22Rv1 (cell line): Measurements from ENCODE around the gene CEP104.

Experiments
- H3K27ac ChIP-seq: fragments of 450-650 bp; 2 replicates; pipeline ENCODE4 v1.5.1; 2017
- ZFX ChIP-seq: fragments of 450-650 bp; IDR thresholded peaks from 2 replicates; pipeline ENCODE4 v1.6.1; 2017; ENCODE audit warnings: antibody characterized with exemption, borderline replicate concordance
- TF ChIP-seq, protein P1 (sequence below): fragments of 450-650 bp; IDR thresholded peaks from 2 replicates; pipeline ENCODE4 v1.5.1; 2017; ENCODE audit warnings: mild to moderate bottlenecking

Gene CEP104

DNA sequence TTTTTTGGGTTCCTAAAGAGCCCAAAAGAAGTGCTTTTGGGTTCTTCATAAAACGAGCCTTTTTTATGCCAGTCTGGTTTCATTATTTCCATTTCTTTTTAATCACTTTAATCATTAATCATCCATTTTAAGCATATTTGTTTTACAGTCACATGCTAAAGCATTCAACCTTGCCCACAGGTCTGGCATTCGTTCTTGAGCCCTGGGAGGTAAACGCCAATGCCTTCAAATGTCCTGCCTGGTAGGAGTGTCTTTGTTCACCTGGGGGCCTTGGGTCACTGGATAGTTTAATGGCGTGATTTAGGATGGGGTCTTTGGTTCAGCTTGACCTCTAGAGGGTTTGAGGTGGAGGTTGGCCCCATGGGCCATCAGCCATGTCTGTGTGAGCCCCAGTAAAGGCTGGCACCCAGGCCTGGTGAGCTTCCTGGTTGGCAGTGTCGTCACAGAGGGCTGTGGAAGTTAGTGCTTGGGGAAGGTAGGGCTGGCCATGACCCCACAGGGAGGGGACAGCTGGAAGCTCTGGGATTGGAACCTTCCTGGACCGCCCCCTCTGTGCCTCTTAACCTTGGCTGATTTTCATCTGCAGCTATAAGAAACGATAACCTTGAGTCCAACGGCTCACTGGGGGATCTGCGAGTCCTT, 22.9 kb upstream of the CEP104 start:
- H3K27ac ChIP-seq: no peak overlapping the region

GRCh38 chr1:3879099-3879498, 22.1 kb upstream of the CEP104 start:
- no peak overlapping the region for H3K27ac ChIP-seq
- TF ChIP-seq ZFX: no peak
- TF ChIP-seq, protein P1, sequence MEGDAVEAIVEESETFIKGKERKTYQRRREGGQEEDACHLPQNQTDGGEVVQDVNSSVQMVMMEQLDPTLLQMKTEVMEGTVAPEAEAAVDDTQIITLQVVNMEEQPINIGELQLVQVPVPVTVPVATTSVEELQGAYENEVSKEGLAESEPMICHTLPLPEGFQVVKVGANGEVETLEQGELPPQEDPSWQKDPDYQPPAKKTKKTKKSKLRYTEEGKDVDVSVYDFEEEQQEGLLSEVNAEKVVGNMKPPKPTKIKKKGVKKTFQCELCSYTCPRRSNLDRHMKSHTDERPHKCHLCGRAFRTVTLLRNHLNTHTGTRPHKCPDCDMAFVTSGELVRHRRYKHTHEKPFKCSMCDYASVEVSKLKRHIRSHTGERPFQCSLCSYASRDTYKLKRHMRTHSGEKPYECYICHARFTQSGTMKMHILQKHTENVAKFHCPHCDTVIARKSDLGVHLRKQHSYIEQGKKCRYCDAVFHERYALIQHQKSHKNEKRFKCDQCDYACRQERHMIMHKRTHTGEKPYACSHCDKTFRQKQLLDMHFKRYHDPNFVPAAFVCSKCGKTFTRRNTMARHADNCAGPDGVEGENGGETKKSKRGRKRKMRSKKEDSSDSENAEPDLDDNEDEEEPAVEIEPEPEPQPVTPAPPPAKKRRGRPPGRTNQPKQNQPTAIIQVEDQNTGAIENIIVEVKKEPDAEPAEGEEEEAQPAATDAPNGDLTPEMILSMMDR: no peak

More for the DNA sequence above, 22.9 kb upstream of the CEP104 start:
- no peak for TF ChIP-seq ZFX
- TF ChIP-seq, protein P1: no peak

- no peak overlapping the region for H3K27ac ChIP-seq
- TF ChIP-seq ZFX: no peak
- TF ChIP-seq, protein P1: no peak
Measured at GRCh38 chr1:3876716-3877115, 19.7 kb upstream of the CEP104 start.

DNA sequence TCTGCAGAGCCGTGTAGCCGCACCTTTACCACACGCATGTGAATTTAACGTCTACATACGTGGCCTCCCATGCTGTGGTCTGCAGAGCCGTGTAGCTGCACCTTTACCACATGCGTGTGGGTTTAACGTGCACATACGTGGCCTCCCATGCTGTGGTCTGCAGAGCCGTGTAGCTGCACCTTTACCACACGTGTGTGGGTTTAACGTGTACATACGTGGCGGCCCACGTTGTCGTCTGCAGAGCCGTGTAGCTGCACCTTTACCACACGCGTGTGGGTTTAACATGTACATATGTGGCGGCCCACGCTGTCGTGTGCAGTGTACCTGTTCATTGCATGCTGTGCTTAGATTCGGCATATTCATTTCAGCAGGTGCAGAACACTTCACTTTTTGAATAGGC, 17.7 kb upstream of the CEP104 start:
- TF ChIP-seq, protein P1: no peak
- TF ChIP-seq ZFX: no peak
- H3K27ac ChIP-seq: no peak overlapping the region

DNA sequence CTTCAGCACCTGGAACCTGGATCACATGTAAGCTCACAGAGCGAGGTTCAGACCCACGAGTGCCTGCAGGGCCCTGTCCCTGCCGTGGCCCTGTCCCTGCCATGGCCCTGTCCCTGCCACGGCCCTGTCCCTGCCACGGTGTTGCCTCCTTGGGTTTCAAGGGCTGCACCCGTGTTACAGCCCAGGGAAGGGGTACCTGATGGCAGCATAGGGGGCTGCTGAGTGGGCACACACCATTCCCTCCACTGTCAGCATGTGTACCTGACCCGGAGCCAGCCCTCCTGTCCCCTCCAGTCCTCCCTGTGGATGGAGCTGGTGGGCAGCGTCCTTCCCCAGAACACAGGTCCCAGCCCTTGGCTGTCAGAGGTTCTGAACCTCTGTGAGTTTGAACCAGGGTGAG, 15.5 kb upstream of the CEP104 start:
- no peak overlapping the region for H3K27ac ChIP-seq
- no peak for TF ChIP-seq ZFX
- TF ChIP-seq, protein P1: no peak

- no peak overlapping the region for H3K27ac ChIP-seq
- TF ChIP-seq ZFX: no peak
- TF ChIP-seq, protein P1: no peak
Measured at GRCh38 chr1:3871451-3871805, 14.4 kb upstream of the CEP104 start.

GRCh38 chr1:3869751-3870301, 12.8 kb upstream of the CEP104 start:
- no peak overlapping the region for H3K27ac ChIP-seq

More at GRCh38 chr1:3869751-3870301, 12.8 kb upstream of the CEP104 start:
- no peak for TF ChIP-seq ZFX
- TF ChIP-seq, protein P1: no peak
